OCI-LY7 (cell line): ENCODE measurements around the gene ZBTB16. TPM values are rescaled to one million over a fixed set of nuclear protein-coding genes. Genes with fewer than 3 reads are reported as not detected.

Experiments used
- BruUV-seq: library from RNA; stranded (reverse); fragments of 400-500 nt; replicated peaks from 2 replicates; lab custom pipeline; 2021; lab: Mats Ljungman, UMichigan
- CTCF ChIA-PET: fragments of 300-600 bp; sonication (Branson Sonifier 250); formaldehyde crosslinking; loops from one replicate; lab custom pipeline; 2022; ENCODE audit warnings: antibody characterized with exemption; ENCODE audit not compliant: unreplicated experiment; lab: Charles Lee
- POLR2A ChIA-PET: fragments of 300-600 bp; sonication (Branson Sonifier 250); formaldehyde crosslinking; loops from one replicate; lab custom pipeline; 2022; ENCODE audit warnings: antibody characterized with exemption; lab: Charles Lee
- DNase-seq: peaks from one replicate; pipeline ENCODE4 v3.0.0-alpha.2; 2015; ENCODE audit warnings: low spot score
- H2AFZ ChIP-seq: fragments of 200-600 bp; sonication (generic), shearing (Covaris generic); 2 replicates; pipeline ENCODE4 v1.6.1; 2014; ENCODE audit warnings: mild to moderate bottlenecking, antibody characterized with exemption, low read length, moderate library complexity
- H3K27ac ChIP-seq: fragments of 200-600 bp; sonication (generic); 2 replicates; pipeline ENCODE4 v1.5.1; 2014; ENCODE audit warnings: mixed run types, low read depth, mild to moderate bottlenecking, moderate library complexity, low read length, inconsistent platforms; ENCODE audit not compliant: poor library complexity, severe bottlenecking
- H3K36me3 ChIP-seq: fragments of 200-600 bp; sonication (generic); 2 replicates; pipeline ENCODE4 v1.6.1; 2014; ENCODE audit warnings: mild to moderate bottlenecking, antibody characterized with exemption, low read length, moderate library complexity, mixed read lengths; ENCODE audit not compliant: insufficient read depth
- H3K4me1 ChIP-seq: fragments of 200-600 bp; sonication (generic); 2 replicates; pipeline ENCODE4 v1.5.1; 2014; ENCODE audit warnings: mild to moderate bottlenecking, low read length; ENCODE audit not compliant: insufficient read depth, poor library complexity, severe bottlenecking
- H3K4me2 ChIP-seq: fragments of 200-600 bp; sonication (generic); 2 replicates; pipeline ENCODE4 v1.6.1; 2014; ENCODE audit warnings: mild to moderate bottlenecking, low read length
- H3K4me3 ChIP-seq: fragments of 200-600 bp; sonication (generic); 2 replicates; pipeline ENCODE4 v1.5.1; 2014; ENCODE audit warnings: mild to moderate bottlenecking, low read depth, low read length; ENCODE audit not compliant: poor library complexity, severe bottlenecking
- H3K79me2 ChIP-seq: fragments of 200-600 bp; sonication (generic); 2 replicates; pipeline ENCODE4 v1.6.1; 2016; ENCODE audit warnings: low read depth, mild to moderate bottlenecking, low read length, moderate library complexity, mixed read lengths; ENCODE audit not compliant: insufficient read depth
- H3K9me2 ChIP-seq: fragments of 200-600 bp; sonication (generic); 2 replicates; pipeline ENCODE4 v1.6.1; 2016; ENCODE audit warnings: mild to moderate bottlenecking, low read length, mixed read lengths; ENCODE audit not compliant: insufficient read depth
- H3K9me3 ChIP-seq: fragments of 200-600 bp; sonication (generic); 2 replicates; pipeline ENCODE4 v1.6.1; 2014; ENCODE audit warnings: mild to moderate bottlenecking, mixed run types, low read length, mixed read lengths
- H4K20me1 ChIP-seq: fragments of 200-600 bp; sonication (generic); 2 replicates; pipeline ENCODE4 v1.6.1; 2014; ENCODE audit warnings: mild to moderate bottlenecking, antibody characterized with exemption, low read length, moderate library complexity, mixed read lengths; ENCODE audit not compliant: insufficient read depth
- CTCF ChIP-seq: fragments of 200-600 bp; sonication (generic); conservative IDR thresholded peaks from 2 replicates; pipeline ENCODE4 v1.5.1; 2014; ENCODE audit warnings: mild to moderate bottlenecking, antibody characterized with exemption, low read length, moderate library complexity, mixed read lengths
- EZH2phosphoT487 ChIP-seq: fragments of 200-600 bp; sonication (generic); IDR thresholded peaks from 2 replicates; pipeline ENCODE4 v1.6.1; 2018; ENCODE audit warnings: low read depth, borderline replicate concordance, mild to moderate bottlenecking, mixed run types, antibody characterized with exemption, low read length, moderate library complexity, mixed read lengths
- intact Hi-C: fragments of 100-400 bp; cut with micrococcal nuclease; formaldehyde crosslinking; loops from one replicate; pipeline ENCODE4 v1.10.0; 2022; ENCODE audit not compliant: unreplicated experiment
- total RNA-seq, 2 experiments: library from RNA; depleted of rRNA in 1 of 2; stranded (reverse); fragments of >200 nt in 1 of 2; shearing (Covaris generic) in 1 of 2; gene quantifications; 2 replicates each; pipeline ENCODE4 v1.2.3, GENCODE V29; 2014 to 2022

The ZBTB16 gene
- total RNA-seq, 2 experiments from 2014 or later: not detected

DNA sequence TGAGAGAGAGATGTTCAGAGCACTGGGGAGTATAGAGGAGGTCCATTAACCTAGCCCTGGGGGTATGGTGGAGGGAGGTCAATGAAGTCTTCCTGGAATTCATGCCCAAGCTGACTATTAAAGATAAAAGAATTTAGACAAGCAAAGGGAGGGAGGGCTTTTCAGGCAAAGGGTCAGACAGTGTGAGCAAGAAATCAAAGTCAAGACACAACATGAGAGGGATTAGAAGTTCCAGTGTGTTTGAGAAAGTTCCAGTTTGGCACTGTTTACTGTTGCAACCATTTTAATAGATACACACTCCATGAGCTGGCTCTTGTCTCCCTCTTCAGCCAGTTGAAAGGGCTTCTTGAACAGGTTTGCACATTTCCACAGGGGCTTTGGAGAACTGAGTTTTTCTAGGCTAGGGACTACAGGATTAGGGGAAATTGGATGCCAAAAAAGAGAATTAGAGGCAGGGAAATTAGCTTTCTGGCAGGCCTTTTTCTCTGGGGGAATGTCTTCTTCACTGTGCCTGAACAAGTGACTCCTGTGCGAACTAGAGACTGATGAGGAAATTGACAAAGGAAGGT, 222.0 kb downstream of the ZBTB16 start:
- TF ChIP-seq EZH2phosphoT487 (no peak), CTCF (no peak)
- no peaks in the 10 kb centered on the region for H3K9me3 ChIP-seq
- DNase-seq: no peak
- intact Hi-C loops: no loop called here
- no peaks in the 10 kb centered on the region for H3K79me2 ChIP-seq
- no peaks in the 10 kb centered on the region for H4K20me1 ChIP-seq
- no peaks in the 10 kb centered on the region for H3K4me1 ChIP-seq
- no peak overlapping the region for H2AFZ ChIP-seq
- POLR2A ChIA-PET: no interaction called here
- no peaks in the 10 kb centered on the region for H3K9me2 ChIP-seq
- BruUV-seq: no TSS peak
- no peak overlapping the region for H3K4me2 ChIP-seq
- no peak overlapping the region for H3K27ac ChIP-seq
- CTCF ChIA-PET: no interaction called here
- no peak overlapping the region for H3K4me3 ChIP-seq
- H3K36me3 ChIP-seq: no peaks in the 10 kb centered on the region

GRCh38 chr11:114282488-114282887, 223.0 kb downstream of the ZBTB16 start:
- H3K79me2 ChIP-seq: no peaks in the 10 kb centered on the region
- BruUV-seq: no TSS peak
- intact Hi-C loops: no loop called here
- H3K36me3 ChIP-seq: no peaks in the 10 kb centered on the region
- H3K4me2 ChIP-seq: no peak overlapping the region
- ChIA-PET POLR2A (no interaction called here), CTCF (no interaction called here)
- H3K9me3 ChIP-seq: no peaks in the 10 kb centered on the region
- no peak overlapping the region for H2AFZ ChIP-seq
- TF ChIP-seq EZH2phosphoT487 (no peak), CTCF (no peak)
- H4K20me1 ChIP-seq: no peaks in the 10 kb centered on the region
- H3K27ac ChIP-seq: no peak overlapping the region
- H3K9me2 ChIP-seq: no peaks in the 10 kb centered on the region
- H3K4me3 ChIP-seq: no peak overlapping the region
- H3K4me1 ChIP-seq: no peaks in the 10 kb centered on the region
- no peak for DNase-seq

DNA sequence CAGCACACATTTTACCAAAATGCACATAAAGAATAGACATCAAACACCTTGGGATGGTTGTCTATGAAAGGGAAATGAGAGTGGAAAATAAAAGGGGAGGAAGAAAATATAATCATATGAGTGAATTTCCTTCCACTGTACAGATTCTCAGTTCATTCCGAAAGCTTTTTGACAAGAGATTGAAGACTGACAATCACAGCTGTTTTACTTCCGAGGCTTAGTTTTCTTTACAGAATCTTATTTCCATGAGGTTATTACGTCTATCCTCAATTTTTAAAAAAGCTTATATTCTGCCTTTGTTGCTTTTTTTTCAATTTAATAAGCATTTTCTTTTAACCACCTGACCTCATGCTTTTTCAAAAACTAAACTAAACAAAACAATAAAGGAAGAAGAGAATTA, 223.9 kb downstream of the ZBTB16 start:
- Histone ChIP-seq H3K9me3 (no peaks in the 10 kb centered on the region), H3K4me2 (no peak overlapping the region), H3K27ac (no peak overlapping the region), H4K20me1 (no peaks in the 10 kb centered on the region), H3K79me2 (no peaks in the 10 kb centered on the region), H3K36me3 (no peaks in the 10 kb centered on the region), H3K9me2 (no peaks in the 10 kb centered on the region), H2AFZ (no peak overlapping the region), H3K4me1 (no peaks in the 10 kb centered on the region), H3K4me3 (no peak overlapping the region)
- intact Hi-C loops: no loop called here
- DNase-seq: no peak
- no peak for TF ChIP-seq EZH2phosphoT487
- TF ChIP-seq CTCF: no peak
- BruUV-seq: no TSS peak
- CTCF ChIA-PET: no interaction called here
- POLR2A ChIA-PET: no interaction called here
